Keratinocyte (primary cell): ENCODE measurements around the gene GALNT9. TPM values are rescaled to one million over a fixed set of nuclear protein-coding genes. Genes with fewer than 3 reads are reported as not detected.

Experiments used
- DNase-seq: peaks from one replicate; pipeline ENCODE4 v3.0.0-alpha.2; 2011; ENCODE audit warnings: low read depth, missing footprints, low spot score
- FAIRE-seq: peaks from 2 replicates; lab custom pipeline; 2011; peaks lifted over from hg19 to GRCh38; lab: Jason Lieb, UNC
- H2AFZ ChIP-seq: 2 replicates; pipeline ENCODE4 v1.6.0; 2012; ENCODE audit warnings: low read length, control low read depth, inconsistent platforms; ENCODE audit not compliant: control insufficient read depth
- H3K27ac ChIP-seq: 2 replicates; pipeline ENCODE4 v1.5.1; 2011; ENCODE audit warnings: low read length; ENCODE audit not compliant: control insufficient read depth, insufficient read depth
- H3K27me3 ChIP-seq: 3 replicates; pipeline ENCODE4 v1.6.0; 2011; ENCODE audit warnings: low read length; ENCODE audit not compliant: control insufficient read depth, insufficient read depth; ENCODE audit errors: extremely low read depth
- H3K36me3 ChIP-seq, 2 experiments: 2 replicates in 1 of 2; 3 replicates in 1 of 2; pipeline ENCODE4 v1.5.1; 2011; ENCODE audit warnings: low read length in 2 of 2, mild to moderate bottlenecking in 1 of 2; ENCODE audit not compliant: control insufficient read depth in 2 of 2, insufficient read depth in 2 of 2; ENCODE audit errors: extremely low read depth in 1 of 2
- H3K4me1 ChIP-seq: 3 replicates; pipeline ENCODE4 v1.5.1; 2011; ENCODE audit warnings: low read length; ENCODE audit not compliant: control insufficient read depth, insufficient read depth; ENCODE audit errors: extremely low read depth
- H3K4me2 ChIP-seq: 3 replicates; pipeline ENCODE4 v1.6.0; 2011; ENCODE audit warnings: low read depth, low read length; ENCODE audit not compliant: control insufficient read depth, insufficient read depth; ENCODE audit errors: extremely low read depth
- H3K4me3 ChIP-seq, 3 experiments: fragments of 200-600 bp in 1 of 3; sonication (generic) in 1 of 3; 2 replicates in 2 of 3; 3 replicates in 1 of 3; pipeline ENCODE4 v1.5.1; 2011 to 2016; ENCODE audit warnings: low read length in 3 of 3, mild to moderate bottlenecking in 3 of 3, control low read depth in 2 of 3, inconsistent platforms in 1 of 3, low read depth in 1 of 3, mixed read lengths in 1 of 3, mixed run types in 1 of 3, moderate library complexity in 1 of 3; ENCODE audit not compliant: control insufficient read depth in 2 of 3, insufficient read depth in 2 of 3; ENCODE audit errors: extremely low read depth in 1 of 3
- H3K79me2 ChIP-seq: 2 replicates; pipeline ENCODE4 v1.6.0; 2012; ENCODE audit warnings: low read length; ENCODE audit not compliant: control insufficient read depth, insufficient read depth
- H3K9ac ChIP-seq: 3 replicates; pipeline ENCODE4 v1.6.0; 2011; ENCODE audit warnings: low read length; ENCODE audit not compliant: control insufficient read depth, insufficient read depth; ENCODE audit errors: extremely low read depth
- H3K9me1 ChIP-seq: 3 replicates; pipeline ENCODE4 v1.6.0; 2011; ENCODE audit warnings: low read length; ENCODE audit not compliant: control insufficient read depth, insufficient read depth; ENCODE audit errors: extremely low read depth
- H3K9me3 ChIP-seq: 2 replicates; pipeline ENCODE4 v1.5.1; 2012; ENCODE audit warnings: low read depth, low read length; ENCODE audit not compliant: control insufficient read depth
- H4K20me1 ChIP-seq: 3 replicates; pipeline ENCODE4 v1.6.0; 2011; ENCODE audit warnings: low read length; ENCODE audit not compliant: control insufficient read depth, insufficient read depth; ENCODE audit errors: extremely low read depth
- EZH2 ChIP-seq: IDR thresholded peaks from one replicate; pipeline ENCODE4 v1.6.1; 2012; ENCODE audit warnings: inconsistent platforms, mild to moderate bottlenecking, low read length, moderate library complexity
- dilution Hi-C: fragments of 300-500 bp; cut with MboI; formaldehyde crosslinking; loops from one replicate; pipeline ENCODE4 v1.7.0; 2020; ENCODE audit warnings: low sequenced_read_pairs; ENCODE audit not compliant: extremely low pct_ligation_motif_present
- polyA plus RNA-seq, 5 experiments: library from polyadenylated mRNA; depleted of rRNA in 3 of 5; stranded (reverse) in 3 of 5; stranded (forward) in 1 of 5; unstranded in 1 of 5; fragments of >200 nt; gene quantifications; 1 replicate in 1 of 5; 2 replicates in 3 of 5; 3 replicates in 1 of 5; pipeline versions ENCODE4 v1.2.1 to v1.2.3, GENCODE V29; 2011 to 2012; ENCODE audit warnings: missing spikeins in 2 of 5, low read depth in 1 of 5, low replicate concordance in 1 of 5
- TF ChIP-seq, protein P1 (sequence below), 3 experiments: IDR thresholded peaks in 1 of 3; conservative IDR thresholded peaks in 1 of 3; optimal IDR thresholded peaks in 1 of 3; 2 replicates in 2 of 3; 3 replicates in 1 of 3; pipeline versions ENCODE3 to v1.5.1; 2011; ENCODE audit warnings: low read length in 3 of 3, mild to moderate bottlenecking in 3 of 3, moderate library complexity in 2 of 3, control low read depth in 1 of 3, inconsistent platforms in 1 of 3; ENCODE audit not compliant: insufficient read depth in 2 of 3; ENCODE audit errors: extremely low read depth in 1 of 3

The GALNT9 gene
- polyA plus RNA-seq, 1 donor (not counting 4 experiments of a cell fraction or from before 2014, with no cell fraction given): not detected

DNA sequence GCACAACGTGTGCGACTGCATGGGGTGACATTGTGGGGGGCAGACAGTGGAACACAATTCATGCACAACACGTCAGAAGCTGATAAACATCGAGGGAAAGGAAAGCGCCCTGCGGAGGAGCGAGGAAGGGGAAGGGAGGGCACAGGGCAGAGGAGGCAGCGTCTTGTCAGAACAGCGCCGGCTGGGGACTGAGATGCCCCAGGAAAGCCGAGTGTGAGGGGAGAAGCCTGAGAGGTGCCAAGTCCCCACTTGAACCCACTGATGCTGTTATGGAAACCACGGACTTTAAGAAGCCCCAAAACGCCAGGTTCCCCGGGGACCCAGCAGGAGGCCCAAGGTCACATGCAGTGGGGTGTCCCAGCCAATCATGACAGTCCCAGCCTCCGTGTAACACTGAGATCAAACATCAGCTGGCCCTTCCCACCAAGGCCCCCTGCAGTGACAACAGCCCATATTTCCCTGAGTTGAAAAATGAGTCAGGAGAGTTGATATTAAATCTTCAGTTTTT is 70.0 kb downstream of the GALNT9 start:
- H3K36me3 ChIP-seq: no peaks in the 10 kb centered on the region
- H3K27me3 ChIP-seq: no peaks in the 10 kb centered on the region
- H3K9me3 ChIP-seq: no peaks in the 10 kb centered on the region
- H2AFZ ChIP-seq: no peak overlapping the region
- no peak for TF ChIP-seq EZH2
- TF ChIP-seq, protein P1, sequence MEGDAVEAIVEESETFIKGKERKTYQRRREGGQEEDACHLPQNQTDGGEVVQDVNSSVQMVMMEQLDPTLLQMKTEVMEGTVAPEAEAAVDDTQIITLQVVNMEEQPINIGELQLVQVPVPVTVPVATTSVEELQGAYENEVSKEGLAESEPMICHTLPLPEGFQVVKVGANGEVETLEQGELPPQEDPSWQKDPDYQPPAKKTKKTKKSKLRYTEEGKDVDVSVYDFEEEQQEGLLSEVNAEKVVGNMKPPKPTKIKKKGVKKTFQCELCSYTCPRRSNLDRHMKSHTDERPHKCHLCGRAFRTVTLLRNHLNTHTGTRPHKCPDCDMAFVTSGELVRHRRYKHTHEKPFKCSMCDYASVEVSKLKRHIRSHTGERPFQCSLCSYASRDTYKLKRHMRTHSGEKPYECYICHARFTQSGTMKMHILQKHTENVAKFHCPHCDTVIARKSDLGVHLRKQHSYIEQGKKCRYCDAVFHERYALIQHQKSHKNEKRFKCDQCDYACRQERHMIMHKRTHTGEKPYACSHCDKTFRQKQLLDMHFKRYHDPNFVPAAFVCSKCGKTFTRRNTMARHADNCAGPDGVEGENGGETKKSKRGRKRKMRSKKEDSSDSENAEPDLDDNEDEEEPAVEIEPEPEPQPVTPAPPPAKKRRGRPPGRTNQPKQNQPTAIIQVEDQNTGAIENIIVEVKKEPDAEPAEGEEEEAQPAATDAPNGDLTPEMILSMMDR (optimal IDR thresholded peaks at IDR 0.05 in 1 of 3, IDR thresholded peaks at IDR 0.05 in 1 of 3, conservative IDR thresholded peaks at IDR 0.05 in 1 of 3; ENCODE audit: extremely low read depth in 1 of 3, insufficient read depth in 2 of 3, low read length in 3 of 3): no peak
- no peak overlapping the region for H3K9ac ChIP-seq
- FAIRE-seq (no peak), DNase-seq (no peak)
- H3K27ac ChIP-seq: no peak overlapping the region
- H3K79me2 ChIP-seq: no peaks in the 10 kb centered on the region
- no peaks in the 10 kb centered on the region for H4K20me1 ChIP-seq
- H3K4me1 ChIP-seq: no peaks in the 10 kb centered on the region
- dilution Hi-C loops: no loop called here
- H3K9me1 ChIP-seq: no peaks in the 10 kb centered on the region
- no peak overlapping the region for H3K4me3 ChIP-seq
- H3K4me2 ChIP-seq: no peak overlapping the region

DNA sequence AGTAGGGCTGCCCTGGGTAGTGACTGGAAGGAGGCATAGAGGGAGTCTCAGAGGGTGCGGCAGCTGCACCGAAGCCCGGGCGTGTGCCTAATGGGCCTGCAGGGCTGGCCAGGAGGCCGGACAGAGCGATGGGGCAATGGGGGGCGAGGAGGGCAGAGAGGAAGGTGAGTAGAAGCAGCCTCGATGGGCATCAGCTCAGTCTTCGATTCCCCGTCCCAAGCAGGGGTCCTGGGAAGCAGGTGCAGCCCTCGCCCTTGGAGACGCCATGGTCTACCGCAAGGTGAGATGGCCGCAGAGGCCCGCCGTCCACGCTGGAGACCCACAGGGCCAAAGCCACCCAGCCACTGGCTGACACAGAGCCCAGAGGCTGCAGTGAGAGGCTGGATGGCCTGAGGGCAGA is 70.8 kb downstream of the GALNT9 start:
- H3K27ac ChIP-seq: no peak overlapping the region
- no peak for DNase-seq
- no peak overlapping the region for H3K4me2 ChIP-seq
- H3K9me1 ChIP-seq: no peaks in the 10 kb centered on the region
- no peak overlapping the region for H3K4me3 ChIP-seq
- FAIRE-seq: no peak
- dilution Hi-C loops: no loop called here
- no peak overlapping the region for H2AFZ ChIP-seq
- no peaks in the 10 kb centered on the region for H3K79me2 ChIP-seq
- H3K36me3 ChIP-seq: no peaks in the 10 kb centered on the region
- H3K9ac ChIP-seq: no peak overlapping the region
- H4K20me1 ChIP-seq: no peaks in the 10 kb centered on the region
- no peaks in the 10 kb centered on the region for H3K9me3 ChIP-seq
- no peaks in the 10 kb centered on the region for H3K4me1 ChIP-seq
- TF ChIP-seq, protein P1 (optimal IDR thresholded peaks at IDR 0.05 in 1 of 3, IDR thresholded peaks at IDR 0.05 in 1 of 3, conservative IDR thresholded peaks at IDR 0.05 in 1 of 3; ENCODE audit: extremely low read depth in 1 of 3, insufficient read depth in 2 of 3, low read length in 3 of 3): no peak
- TF ChIP-seq EZH2: no peak
- no peaks in the 10 kb centered on the region for H3K27me3 ChIP-seq
